GM12892 (cell line): Measurements from ENCODE around the gene DPH2.

Experiments used
- POLR2A ChIP-seq: IDR thresholded peaks from 2 replicates; pipeline ENCODE4 v1.6.1; 2011; ENCODE audit warnings: low read depth, low read length, control low read depth
- POLR2AphosphoS5 ChIP-seq: IDR thresholded peaks from 2 replicates; pipeline ENCODE4 v1.6.1; 2011; ENCODE audit warnings: low read depth, low read length, control low read depth

DNA sequence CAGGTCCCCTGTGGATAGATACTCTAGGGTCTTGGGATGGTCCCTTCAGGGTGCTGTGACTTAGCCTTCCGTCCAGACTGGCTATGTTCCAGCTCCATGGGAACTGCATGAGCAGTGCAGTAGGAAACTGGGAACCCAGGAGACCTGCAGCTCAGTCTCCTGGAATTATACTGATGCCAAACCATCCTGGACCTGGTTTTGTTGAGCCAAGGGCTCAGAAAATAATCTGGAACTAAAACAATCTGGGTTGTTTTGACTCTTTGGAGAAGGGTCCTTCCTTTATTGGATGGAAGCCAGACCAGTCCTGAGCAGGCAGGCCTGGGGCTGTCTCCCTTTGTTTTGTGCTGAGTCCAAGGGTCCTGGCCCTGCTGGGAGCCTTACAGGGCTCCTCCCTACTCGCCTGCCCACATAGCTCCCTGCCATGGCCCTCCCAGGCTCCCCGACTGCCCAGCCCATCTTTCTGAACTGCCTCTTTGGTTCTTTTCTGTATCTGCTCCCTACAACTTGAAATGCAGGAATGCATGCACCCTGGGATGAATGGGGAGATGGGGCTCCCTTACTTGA is 21.9 kb upstream of the DPH2 start:
- TF ChIP-seq POLR2A (no peak), POLR2AphosphoS5 (no peak)
